Measurements from ENCODE around the gene ZNF506.
"Not testable (repeated sequence)": the region's sequence is repeated elsewhere in the genome, so short reads cannot be mapped to it uniquely, and the experiment has no call there.

ZNF506 gene

GRCh38 chr19:19816679-19817078 is 4.9 kb downstream of the ZNF506 start:
- no peak overlapping the region for H3K4me3 ChIP-seq (ENCODE audit: low read length)
- no peak for TF ChIP-seq CTCF (conservative IDR thresholded peaks at IDR 0.05; ENCODE audit: low read length)
- no peak for DNase-seq (ENCODE audit: low read depth)

- not testable (repeated sequence) for H3K4me3 ChIP-seq (ENCODE audit: low read length); DNase-seq (ENCODE audit: low read depth)
Observed at GRCh38 chr19:19811999-19812398, 9.6 kb downstream of the ZNF506 start.

GRCh38 chr19:19805480-19805879 is 16.1 kb downstream of the ZNF506 start:
- no peak overlapping the region for H3K4me3 ChIP-seq (ENCODE audit: low read length)
- no peak for TF ChIP-seq CTCF (conservative IDR thresholded peaks at IDR 0.05; ENCODE audit: low read length)
- no peak for DNase-seq (ENCODE audit: low read depth)

DNA sequence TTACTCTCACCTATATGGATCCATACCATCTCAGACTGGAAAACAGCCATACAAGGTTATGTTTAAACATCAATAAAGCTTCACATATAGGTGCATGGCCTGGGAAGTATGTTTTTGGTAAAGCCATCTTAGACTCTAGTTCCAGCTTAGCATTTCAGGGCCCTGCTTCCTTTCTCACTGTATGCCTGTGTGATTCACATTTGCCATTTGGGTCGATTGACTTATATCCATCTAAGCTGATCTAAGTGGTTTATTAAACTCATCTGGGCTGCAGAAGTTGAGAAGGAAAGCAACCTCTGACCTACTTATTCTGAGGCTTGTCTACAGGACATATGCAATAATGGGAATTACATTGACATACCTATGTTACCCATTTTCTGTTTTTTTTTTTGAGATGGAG is 33.5 kb downstream of the ZNF506 start:
- TF ChIP-seq CTCF (conservative IDR thresholded peaks at IDR 0.05; ENCODE audit: low read length) = no peak
- DNase-seq (ENCODE audit: low read depth) = no peak
- H3K4me3 ChIP-seq (ENCODE audit: low read length) = no peak overlapping the region

- not testable (repeated sequence) for DNase-seq (ENCODE audit: low read depth); H3K4me3 ChIP-seq (ENCODE audit: low read length)
Observed at GRCh38 chr19:19785476-19785875, 36.1 kb downstream of the ZNF506 start.

- no peak overlapping the region for H3K4me3 ChIP-seq (ENCODE audit: low read length)
- DNase-seq (ENCODE audit: low read depth) = no peak
- no peak for TF ChIP-seq CTCF (conservative IDR thresholded peaks at IDR 0.05; ENCODE audit: low read length)
Observed at GRCh38 chr19:19782783-19783182, 38.8 kb downstream of the ZNF506 start.

- H3K4me3 ChIP-seq (ENCODE audit: low read length); DNase-seq (ENCODE audit: low read depth): not testable (repeated sequence)
Observed at GRCh38 chr19:19781791-19782190, 39.8 kb downstream of the ZNF506 start.

- no peak for TF ChIP-seq CTCF (conservative IDR thresholded peaks at IDR 0.05; ENCODE audit: low read length)
- H3K4me3 ChIP-seq (ENCODE audit: low read length) = no peak overlapping the region
- DNase-seq (ENCODE audit: low read depth) = no peak
Observed at GRCh38 chr19:19778666-19779065, 42.9 kb downstream of the ZNF506 start.

GRCh38 chr19:19777692-19778091 is 43.9 kb downstream of the ZNF506 start:
- DNase-seq (ENCODE audit: low read depth) = no peak
- TF ChIP-seq CTCF (conservative IDR thresholded peaks at IDR 0.05; ENCODE audit: low read length) = no peak
- H3K4me3 ChIP-seq (ENCODE audit: low read length) = peak overlapping the region; percentile 93

Measured in AG10803 (cell line).